ENCODE results near the gene COX5B. TPM values are rescaled to one million over a fixed set of nuclear protein-coding genes. Genes with fewer than 3 reads are reported as not detected.
"Not testable (repeated sequence)": the region's sequence is repeated elsewhere in the genome, so short reads cannot be mapped to it uniquely, and the experiment has no call there.

Gene COX5B
- total RNA-seq, 4 donors from 2014 or later = 464 to 811 (median 612) TPM

GRCh38 chr2:97671526-97671925, 25.7 kb downstream of the COX5B start:
- no peaks in the 10 kb centered on the region for H3K4me1 ChIP-seq
- H3K27me3 ChIP-seq = no peaks in the 10 kb centered on the region
- H3K27ac ChIP-seq = no peak overlapping the region
- no peak overlapping the region for H3K4me3 ChIP-seq
- no peaks in the 10 kb centered on the region for H3K9me3 ChIP-seq
- no peaks in the 10 kb centered on the region for H3K36me3 ChIP-seq
- no peak for DNase-seq
- 97% methylated on average over 7 of the region's 7 CpGs; no CpG with 5 or more reads in 1 of the 2 donors for WGBS, 2 donors (ENCODE audit: low coverage in 1 of 2)
- TF ChIP-seq POLR2A (IDR thresholded peaks at IDR 0.05) (no peak), POLR2AphosphoS5 (IDR thresholded peaks at IDR 0.05) (no peak), EP300 (IDR thresholded peaks at IDR 0.05; ENCODE audit: low read depth) (no peak), CTCF (IDR thresholded peaks at IDR 0.05) (no peak)
- intact Hi-C loops (cut with DNase I; ENCODE audit: low total_unique reads) = no loop called here
- in situ Hi-C loops (cut with MboI; ENCODE audit: low pct_ligation_motif_present in 1 of 4, low pct_unique_long_range_greater_than_20kb in 1 of 4, low sequenced_read_pairs in 3 of 4) = loop anchor here in 1 of 4 donors (25.0 kb wide), 1 partner anchor 1609 kb away; no protein-coding TSS in a partner anchor

GRCh38 chr2:97672606-97673140, 26.8 kb downstream of the COX5B start:
- DNase-seq; H3K4me3 ChIP-seq; H3K27ac ChIP-seq; H3K4me1 ChIP-seq; H3K36me3 ChIP-seq; H3K9me3 ChIP-seq; intact Hi-C loops (cut with DNase I; ENCODE audit: low total_unique reads); H3K27me3 ChIP-seq: not testable (repeated sequence)
- in situ Hi-C loops (cut with MboI; ENCODE audit: low pct_ligation_motif_present in 1 of 4, low pct_unique_long_range_greater_than_20kb in 1 of 4, low sequenced_read_pairs in 3 of 4) = loop anchor here in 1 of 4 donors (25.0 kb wide), 1 partner anchor 1610 kb away; no protein-coding TSS in a partner anchor
- 88 to 92% methylated on average over 1 to 4 of the region's 6 CpGs for WGBS, 2 donors (ENCODE audit: low coverage in 1 of 2)

GRCh38 chr2:97673182-97673914, 27.5 kb downstream of the COX5B start:
- no peaks in the 10 kb centered on the region for H3K9me3 ChIP-seq
- no peak for TF ChIP-seq EP300 (IDR thresholded peaks at IDR 0.05; ENCODE audit: low read depth)
- TF ChIP-seq POLR2AphosphoS5 (IDR thresholded peaks at IDR 0.05) = no peak
- no peak for TF ChIP-seq POLR2A (IDR thresholded peaks at IDR 0.05)
- TF ChIP-seq CTCF (IDR thresholded peaks at IDR 0.05) = no peak
- no peak overlapping the region for H3K27ac ChIP-seq
- H3K4me1 ChIP-seq = no peaks in the 10 kb centered on the region
- intact Hi-C loops (cut with DNase I; ENCODE audit: low total_unique reads) = no loop called here
- 62 to 63% methylated on average over 1 to 9 of the region's 9 CpGs for WGBS, 2 donors (ENCODE audit: low coverage in 1 of 2)
- H3K27me3 ChIP-seq = no peaks in the 10 kb centered on the region
- no peak overlapping the region for H3K4me3 ChIP-seq
- no peaks in the 10 kb centered on the region for H3K36me3 ChIP-seq
- no peak for DNase-seq
- in situ Hi-C loops (cut with MboI; ENCODE audit: low pct_ligation_motif_present in 1 of 4, low pct_unique_long_range_greater_than_20kb in 1 of 4, low sequenced_read_pairs in 3 of 4) = loop anchor here in 1 of 4 donors (25.0 kb wide), 1 partner anchor 1611 kb away; no protein-coding TSS in a partner anchor

GRCh38 chr2:97673915-97674283, 28.0 kb downstream of the COX5B start:
- no peak overlapping the region for H3K27ac ChIP-seq
- intact Hi-C loops (cut with DNase I; ENCODE audit: low total_unique reads) (no loop called here), in situ Hi-C loops (cut with MboI; ENCODE audit: low pct_ligation_motif_present in 1 of 4, low pct_unique_long_range_greater_than_20kb in 1 of 4, low sequenced_read_pairs in 3 of 4) (loop anchor here in 1 of 4 donors (25.0 kb wide), 1 partner anchor 1612 kb away; no protein-coding TSS in a partner anchor)
- no peak for TF ChIP-seq POLR2A (IDR thresholded peaks at IDR 0.05)
- TF ChIP-seq POLR2AphosphoS5 (IDR thresholded peaks at IDR 0.05) = no peak
- no peak for TF ChIP-seq EP300 (IDR thresholded peaks at IDR 0.05; ENCODE audit: low read depth)
- no peak for TF ChIP-seq CTCF (IDR thresholded peaks at IDR 0.05)
- WGBS, 2 donors (ENCODE audit: low coverage in 1 of 2) = 34 to 48% methylated on average over 4 to 8 of the region's 8 CpGs
- DNase-seq = no peak
- no peaks in the 10 kb centered on the region for H3K27me3 ChIP-seq
- no peaks in the 10 kb centered on the region for H3K9me3 ChIP-seq
- H3K4me1 ChIP-seq = no peaks in the 10 kb centered on the region
- H3K4me3 ChIP-seq = no peak overlapping the region
- no peaks in the 10 kb centered on the region for H3K36me3 ChIP-seq
